SK-N-SH treated with all-trans-retinoic acid at 6 μM for 48 hours (cell line): ENCODE results near the gene KCNK2.

Experiments
- CSRNP3 ChIP-seq: fragments of 250-450 bp; sonication (Bioruptor Pico); IDR thresholded peaks from 2 replicates; pipeline ENCODE4 v1.5.1; 2021; ENCODE audit warnings: mild to moderate bottlenecking, moderate library complexity
- RARB ChIP-seq: fragments of 250-450 bp; sonication (Bioruptor Pico); IDR thresholded peaks from 2 replicates; pipeline ENCODE4 v1.8.0; 2021; ENCODE audit warnings: mild to moderate bottlenecking, moderate library complexity
- TSHZ2 ChIP-seq: fragments of 250-450 bp; sonication (Bioruptor Pico); IDR thresholded peaks from 2 replicates; pipeline ENCODE4 v1.5.0; 2020; ENCODE audit warnings: mild to moderate bottlenecking, moderate library complexity
- ZNF70 ChIP-seq: fragments of 450-650 bp; formaldehyde crosslinking; IDR thresholded peaks from 2 replicates; pipeline ENCODE4 v1.5.0; 2020; ENCODE audit warnings: mild to moderate bottlenecking, moderate library complexity
- ZNF8 ChIP-seq: fragments of 450-650 bp; formaldehyde crosslinking; IDR thresholded peaks from 2 replicates; pipeline ENCODE4 v1.5.0; 2020; ENCODE audit warnings: mild to moderate bottlenecking, moderate library complexity

GRCh38 chr1:215256936-215257679, 174.6 kb downstream of the KCNK2 start:
- TF ChIP-seq ZNF8 (no peak), RARB (CRISPR knock-in tag) (no peak), ZNF70 (no peak), CSRNP3 (no peak), TSHZ2 (CRISPR knock-in tag) (no peak)
